ENCODE results near the gene CTIF.

Gene CTIF

GRCh38 chr18:48763719-48764100 lies 224.9 kb downstream of the CTIF start:
- DNase-seq (ENCODE audit: low spot score): no peak
- TF ChIP-seq CTCF (IDR thresholded peaks at IDR 0.05; ENCODE audit: extremely low read depth, missing control alignments): no peak

GRCh38 chr18:48765053-48765452 lies 226.2 kb downstream of the CTIF start:
- TF ChIP-seq CTCF (IDR thresholded peaks at IDR 0.05; ENCODE audit: extremely low read depth, missing control alignments): no peak
- DNase-seq (ENCODE audit: low spot score): no peak

GRCh38 chr18:48766026-48766425 lies 227.2 kb downstream of the CTIF start:
- no peak for DNase-seq (ENCODE audit: low spot score)
- no peak for TF ChIP-seq CTCF (IDR thresholded peaks at IDR 0.05; ENCODE audit: extremely low read depth, missing control alignments)

GRCh38 chr18:48766487-48766886 lies 227.7 kb downstream of the CTIF start:
- DNase-seq (ENCODE audit: low spot score): no peak
- TF ChIP-seq CTCF (IDR thresholded peaks at IDR 0.05; ENCODE audit: extremely low read depth, missing control alignments): no peak

GRCh38 chr18:48767090-48767690 lies 228.4 kb downstream of the CTIF start:
- TF ChIP-seq CTCF (IDR thresholded peaks at IDR 0.05; ENCODE audit: extremely low read depth, missing control alignments): no peak
- no peak for DNase-seq (ENCODE audit: low spot score)

- TF ChIP-seq CTCF (IDR thresholded peaks at IDR 0.05; ENCODE audit: extremely low read depth, missing control alignments): no peak
- no peak for DNase-seq (ENCODE audit: low spot score)
These were observed 230.3 kb downstream of the CTIF start for GRCh38 chr18:48769006-48769636.

GRCh38 chr18:48770243-48770642 lies 231.4 kb downstream of the CTIF start:
- no peak for TF ChIP-seq CTCF (IDR thresholded peaks at IDR 0.05; ENCODE audit: extremely low read depth, missing control alignments)
- no peak for DNase-seq (ENCODE audit: low spot score)
